Measurements from ENCODE around the gene DNAJB9. TPM values are rescaled to one million over a fixed set of nuclear protein-coding genes. Genes with fewer than 3 reads are reported as not detected.

DNAJB9 gene
- total and polyA plus RNA-seq, 8 donors: 26.2 to 34.3 (median 31.4) TPM

GRCh38 chr7:108613949-108614381 lies 44.3 kb downstream of the DNAJB9 start:
- peak; percentile 64 for ATAC-seq
- Histone ChIP-seq H3K9me3 (no peaks in the 10 kb centered on the region), H3K27ac (no peak overlapping the region), H3K4me1 (no peaks in the 10 kb centered on the region), H3K36me3 (no peaks in the 10 kb centered on the region), H3K27me3 (no peaks in the 10 kb centered on the region), H3K4me3 (no peak overlapping the region)
- intact Hi-C loops (cut with DNase I): no loop called here
- no peak for TF ChIP-seq CTCF (IDR thresholded peaks at IDR 0.05)
- peak in 1 of 4 donors; percentile 51 for DNase-seq

GRCh38 chr7:108614896-108615295 lies 45.2 kb downstream of the DNAJB9 start:
- H3K36me3 ChIP-seq: no peaks in the 10 kb centered on the region
- intact Hi-C loops (cut with DNase I): no loop called here
- H3K4me1 ChIP-seq: no peaks in the 10 kb centered on the region
- H3K9me3 ChIP-seq: no peaks in the 10 kb centered on the region
- TF ChIP-seq CTCF (IDR thresholded peaks at IDR 0.05): no peak
- H3K27ac ChIP-seq: no peak overlapping the region
- no peak for DNase-seq
- no peak overlapping the region for H3K4me3 ChIP-seq
- H3K27me3 ChIP-seq: no peaks in the 10 kb centered on the region
- no peak for ATAC-seq

- Histone ChIP-seq H3K27me3 (no peaks in the 10 kb centered on the region), H3K27ac (no peak overlapping the region)
These were observed 48.4 kb downstream of the DNAJB9 start for GRCh38 chr7:108618056-108618455.

GRCh38 chr7:108623220-108623619 lies 53.5 kb downstream of the DNAJB9 start:
- H3K27me3 ChIP-seq: no peaks in the 10 kb centered on the region
- H3K27ac ChIP-seq: no peak overlapping the region
- no peak overlapping the region for H3K4me3 ChIP-seq
- no peaks in the 10 kb centered on the region for H3K4me1 ChIP-seq
- no peak for ATAC-seq
- no peaks in the 10 kb centered on the region for H3K36me3 ChIP-seq
- H3K9me3 ChIP-seq: no peaks in the 10 kb centered on the region
- DNase-seq: no peak
- intact Hi-C loops (cut with DNase I): no loop called here
- TF ChIP-seq CTCF (IDR thresholded peaks at IDR 0.05): no peak

More at GRCh38 chr7:108618056-108618455, 48.4 kb downstream of the DNAJB9 start:
- no peaks in the 10 kb centered on the region for H3K4me1 ChIP-seq
- H3K9me3 ChIP-seq: no peaks in the 10 kb centered on the region
- H3K4me3 ChIP-seq: no peak overlapping the region
- ATAC-seq (no peak), DNase-seq (no peak)
- H3K36me3 ChIP-seq: no peaks in the 10 kb centered on the region
- no peak for TF ChIP-seq CTCF (IDR thresholded peaks at IDR 0.05)
- intact Hi-C loops (cut with DNase I): no loop called here

Other genes starting within 250 kb of the DNAJB9 start
- 10 to 100 TPM; 10.6 to 12.7 TPM for gene NRCAM, start 113.4 kb upstream of the DNAJB9 start, total RNA-seq
- 10 to 100 TPM; 12.5 to 36.7 (median 17.8) TPM for gene NRCAM, start 113.4 kb upstream of the DNAJB9 start, polyA plus RNA-seq (ENCODE audit: insufficient read length in 6 of 6)
- 10 to 100 TPM; 32.3 to 33.4 TPM for gene PNPLA8, start 43.7 kb upstream of the DNAJB9 start, total RNA-seq
- gene PNPLA8, start 43.7 kb upstream of the DNAJB9 start, polyA plus RNA-seq (ENCODE audit: insufficient read length in 6 of 6): 10 to 100 TPM; 28.7 to 38.0 (median 33.2) TPM
- gene THAP5, start 168 bp upstream of the DNAJB9 start, total RNA-seq: 10 to 100 TPM; 19.4 to 24.3 TPM
- 10 to 100 TPM; 31.5 to 36.8 (median 35.1) TPM for gene THAP5, start 168 bp upstream of the DNAJB9 start, polyA plus RNA-seq (ENCODE audit: insufficient read length in 6 of 6)